Measurements from ENCODE around the gene PPFIA3. TPM values are rescaled to one million over a fixed set of nuclear protein-coding genes. Genes with fewer than 3 reads are reported as not detected.

The PPFIA3 gene
- total RNA-seq, result 2.3 TPM

GRCh38 chr19:49119411-49120324, at the start of gene PPFIA3:
Gene PPFIA3 (plus strand): TSS chr19:49119544. CDS start chr19:49127874, 8,330 bp downstream.
- DNase-seq (ENCODE audit: low spot score) (peak; percentile 76), ATAC-seq (peak; percentile 61)

GRCh38 chr19:49070416-49070815, 48.9 kb upstream of the PPFIA3 start:
- ATAC-seq (no peak), DNase-seq (ENCODE audit: low spot score) (no peak)

GRCh38 chr19:49071860-49072547, 47.3 kb upstream of the PPFIA3 start:
- DNase-seq (ENCODE audit: low spot score) (no peak), ATAC-seq (no peak)

- ATAC-seq, result peak; percentile 41
- no peak for DNase-seq (ENCODE audit: low spot score)
These were observed 45.6 kb upstream of the PPFIA3 start for GRCh38 chr19:49073514-49074378.

GRCh38 chr19:49074869-49075268, 44.5 kb upstream of the PPFIA3 start:
- DNase-seq (ENCODE audit: low spot score) (peak; percentile 81), ATAC-seq (peak; percentile 64)

GRCh38 chr19:49080392-49080791, 39.0 kb upstream of the PPFIA3 start:
- DNase-seq (ENCODE audit: low spot score), result no peak
- ATAC-seq, result no peak

GRCh38 chr19:49081273-49081672, 38.1 kb upstream of the PPFIA3 start:
- no peak for DNase-seq (ENCODE audit: low spot score)
- ATAC-seq, result no peak

- DNase-seq (ENCODE audit: low spot score) (no peak), ATAC-seq (no peak)
These were observed 34.9 kb upstream of the PPFIA3 start for GRCh38 chr19:49084206-49085019.

GRCh38 chr19:49085020-49085867, 34.1 kb upstream of the PPFIA3 start, which contains the start of gene SNRNP70:
Gene SNRNP70 (plus strand): TSS chr19:49085451. CDS start chr19:49086415, 964 bp downstream.
- DNase-seq (ENCODE audit: low spot score), result peak; percentile 99
- peak; percentile 96 for ATAC-seq

GRCh38 chr19:49085868-49086232, 33.5 kb upstream of the PPFIA3 start:
- ATAC-seq (no peak), DNase-seq (ENCODE audit: low spot score) (no peak)

GRCh38 chr19:49086296-49086695, 33.0 kb upstream of the PPFIA3 start:
- ATAC-seq, result no peak
- no peak for DNase-seq (ENCODE audit: low spot score)

- ATAC-seq (no peak), DNase-seq (ENCODE audit: low spot score) (no peak)
These were observed 27.8 kb upstream of the PPFIA3 start for GRCh38 chr19:49091391-49092038.

- DNase-seq (ENCODE audit: low spot score) (no peak), ATAC-seq (no peak)
These were observed 26.7 kb upstream of the PPFIA3 start for GRCh38 chr19:49092686-49093085.

- DNase-seq (ENCODE audit: low spot score) (no peak), ATAC-seq (no peak)
These were observed 24.6 kb upstream of the PPFIA3 start for GRCh38 chr19:49094505-49095482.

GRCh38 chr19:49097453-49098288, 21.7 kb upstream of the PPFIA3 start:
- ATAC-seq (peak; percentile 90), DNase-seq (ENCODE audit: low spot score) (peak; percentile 77)

- ATAC-seq, result peak; percentile 83
These were observed 20.5 kb upstream of the PPFIA3 start for GRCh38 chr19:49098795-49099194.

GRCh38 chr19:49101160-49101559, 18.2 kb upstream of the PPFIA3 start:
- DNase-seq (ENCODE audit: low spot score), result no peak
- ATAC-seq, result no peak

More at GRCh38 chr19:49098795-49099194, 20.5 kb upstream of the PPFIA3 start:
- peak; percentile 72 for DNase-seq (ENCODE audit: low spot score)

Data from left lobe of liver (tissue), 2 donors.